Suprapubic skin (tissue), 4 donors: Measurements from ENCODE around the gene TSPAN33. TPM values are rescaled to one million over a fixed set of nuclear protein-coding genes. Genes with fewer than 3 reads are reported as not detected.
"Not testable (repeated sequence)": the region's sequence is repeated elsewhere in the genome, so short reads cannot be mapped to it uniquely, and the experiment has no call there.

Experiments used
- DNase-seq, 2 donors: peaks; one replicate each; pipeline ENCODE4 v3.0.0-alpha.2; 2019; ENCODE audit warnings: low spot score in 2 of 2
- H3K27ac ChIP-seq: fragments of 200-600 bp; sonication (generic); one replicate; pipeline ENCODE4 v1.5.1; 2019
- H3K27me3 ChIP-seq: fragments of 200-600 bp; sonication (generic); one replicate; pipeline ENCODE4 v1.5.1; 2019
- H3K36me3 ChIP-seq: fragments of 200-600 bp; sonication (generic); one replicate; pipeline ENCODE4 v1.5.1; 2019
- H3K4me1 ChIP-seq: fragments of 200-600 bp; sonication (generic); one replicate; pipeline ENCODE4 v1.5.1; 2019
- H3K4me3 ChIP-seq: fragments of 200-600 bp; sonication (generic); one replicate; pipeline ENCODE4 v1.5.1; 2019; ENCODE audit warnings: mild to moderate bottlenecking
- H3K9me3 ChIP-seq: fragments of 200-600 bp; sonication (generic); one replicate; pipeline ENCODE4 v1.5.1; 2019
- CTCF ChIP-seq, 2 donors: fragments of 200-600 bp in 1 of 2; fragments of 450-650 bp in 1 of 2; sonication (generic) in 1 of 2; IDR thresholded peaks; one replicate each; pipeline ENCODE4 v1.5.1; 2016 to 2019; ENCODE audit warnings: antibody characterized with exemption in 2 of 2, mild to moderate bottlenecking in 1 of 2, moderate library complexity in 1 of 2
- EP300 ChIP-seq: sonication (generic); formaldehyde crosslinking; IDR thresholded peaks from one replicate; pipeline ENCODE4 v1.6.1; 2017; ENCODE audit warnings: antibody characterized with exemption
- POLR2A ChIP-seq, 2 donors: fragments of 450-650 bp; IDR thresholded peaks; one replicate each; pipeline ENCODE4 v1.6.1; 2017; ENCODE audit warnings: antibody characterized with exemption in 2 of 2, mild to moderate bottlenecking in 2 of 2, moderate library complexity in 2 of 2
- POLR2AphosphoS5 ChIP-seq, 3 donors: sonication (generic); formaldehyde crosslinking; IDR thresholded peaks; one replicate each; pipeline ENCODE4 v1.6.1; 2017; ENCODE audit warnings: antibody characterized with exemption in 3 of 3
- WGBS: methylation state at CpG from one replicate; pipeline ENCODE4 v1.1.5; 2018; 5-methylcytosine and 5-hydroxymethylcytosine counted together
- total RNA-seq, 4 donors: library from RNA; depleted of rRNA; stranded (reverse); fragments of >200 nt; gene quantifications; one replicate each; pipeline ENCODE4 v1.1.0, GENCODE V29; 2016

Gene TSPAN33
- total RNA-seq, 4 donors from 2014 or later, result 9.1 to 17.9 (median 11.1) TPM

- Histone ChIP-seq H3K9me3 (no peaks in the 10 kb centered on the region), H3K4me1 (no peaks in the 10 kb centered on the region), H3K27ac (no peak overlapping the region), H3K27me3 (no peaks in the 10 kb centered on the region), H3K4me3 (no peak overlapping the region), H3K36me3 (no peaks in the 10 kb centered on the region)
- WGBS, result 83% methylated on average over 3 of the region's 3 CpGs
- no peak for DNase-seq
- no peak for TF ChIP-seq EP300
- no peak for TF ChIP-seq POLR2A (IDR thresholded peaks at IDR 0.05)
Measured at GRCh38 chr7:129118976-129119375, 25.5 kb upstream of the TSPAN33 start.

GRCh38 chr7:129121501-129122077 is 22.9 kb upstream of the TSPAN33 start:
- H3K9me3 ChIP-seq, H3K27me3 ChIP-seq, H3K4me1 ChIP-seq, H3K4me3 ChIP-seq, H3K36me3 ChIP-seq, DNase-seq, H3K27ac ChIP-seq: not testable (repeated sequence)
- WGBS, result 98% methylated on average over 3 of the region's 3 CpGs

- Histone ChIP-seq H3K9me3 (no peaks in the 10 kb centered on the region), H3K27ac (no peak overlapping the region), H3K4me1 (no peaks in the 10 kb centered on the region), H3K36me3 (no peaks in the 10 kb centered on the region), H3K4me3 (no peak overlapping the region), H3K27me3 (peaks cover 4% of the 10 kb centered on the region)
- no peak for DNase-seq
- TF ChIP-seq CTCF (IDR thresholded peaks at IDR 0.05) (no peak), POLR2AphosphoS5 (IDR thresholded peaks at IDR 0.05) (no peak), EP300 (no peak), POLR2A (IDR thresholded peaks at IDR 0.05) (no peak)
- WGBS, result 78% methylated on average over 2 of the region's 2 CpGs
Measured at GRCh38 chr7:129122078-129122750, 22.3 kb upstream of the TSPAN33 start.

GRCh38 chr7:129122751-129123509 is 21.6 kb upstream of the TSPAN33 start:
- TF ChIP-seq POLR2A (IDR thresholded peaks at IDR 0.05) (no peak), CTCF (IDR thresholded peaks at IDR 0.05) (no peak), EP300 (no peak), POLR2AphosphoS5 (IDR thresholded peaks at IDR 0.05) (no peak)
- no peaks in the 10 kb centered on the region for H3K36me3 ChIP-seq
- 86% methylated on average over 4 of the region's 4 CpGs for WGBS

GRCh38 chr7:129123510-129123857 is 21.0 kb upstream of the TSPAN33 start:
- WGBS, result 90% methylated on average over 4 of the region's 4 CpGs
- Histone ChIP-seq H3K36me3 (no peaks in the 10 kb centered on the region), H3K4me1 (no peaks in the 10 kb centered on the region), H3K27me3 (peaks cover 4% of the 10 kb centered on the region), H3K9me3 (no peaks in the 10 kb centered on the region), H3K4me3 (no peak overlapping the region), H3K27ac (no peak overlapping the region)
- TF ChIP-seq CTCF (IDR thresholded peaks at IDR 0.05) (no peak), EP300 (no peak), POLR2AphosphoS5 (IDR thresholded peaks at IDR 0.05) (no peak), POLR2A (IDR thresholded peaks at IDR 0.05) (no peak)
- DNase-seq, result no peak

More at GRCh38 chr7:129122751-129123509, 21.6 kb upstream of the TSPAN33 start:
- Histone ChIP-seq H3K9me3 (no peaks in the 10 kb centered on the region), H3K27me3 (peaks cover 4% of the 10 kb centered on the region), H3K27ac (no peak overlapping the region), H3K4me3 (no peak overlapping the region), H3K4me1 (no peaks in the 10 kb centered on the region)
- no peak for DNase-seq

GRCh38 chr7:129126314-129126713 is 18.2 kb upstream of the TSPAN33 start:
- WGBS, result 34% methylated on average over 30 of the region's 50 CpGs

More at GRCh38 chr7:129126314-129126713, 18.2 kb upstream of the TSPAN33 start:
- TF ChIP-seq CTCF (IDR thresholded peaks at IDR 0.05), result no peak
- no peaks in the 10 kb centered on the region for H3K4me1 ChIP-seq
- peaks cover 4% of the 10 kb centered on the region for H3K27me3 ChIP-seq
- H3K9me3 ChIP-seq, result no peaks in the 10 kb centered on the region
- no peaks in the 10 kb centered on the region for H3K36me3 ChIP-seq
- no peak for DNase-seq
- no peak overlapping the region for H3K4me3 ChIP-seq
- H3K27ac ChIP-seq, result no peak overlapping the region
